Bone marrow (tissue), 2 donors: Measurements from ENCODE around the gene NBDY.
"Not testable (repeated sequence)": the region's sequence is repeated elsewhere in the genome, so short reads cannot be mapped to it uniquely, and the experiment has no call there.

Experiments used
- DNase-seq, 2 donors: peaks; one replicate each; lab custom pipeline; 2025; lab: John Stamatoyannopoulos, UW

Gene NBDY, protein sequence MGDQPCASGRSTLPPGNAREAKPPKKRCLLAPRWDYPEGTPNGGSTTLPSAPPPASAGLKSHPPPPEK

DNA sequence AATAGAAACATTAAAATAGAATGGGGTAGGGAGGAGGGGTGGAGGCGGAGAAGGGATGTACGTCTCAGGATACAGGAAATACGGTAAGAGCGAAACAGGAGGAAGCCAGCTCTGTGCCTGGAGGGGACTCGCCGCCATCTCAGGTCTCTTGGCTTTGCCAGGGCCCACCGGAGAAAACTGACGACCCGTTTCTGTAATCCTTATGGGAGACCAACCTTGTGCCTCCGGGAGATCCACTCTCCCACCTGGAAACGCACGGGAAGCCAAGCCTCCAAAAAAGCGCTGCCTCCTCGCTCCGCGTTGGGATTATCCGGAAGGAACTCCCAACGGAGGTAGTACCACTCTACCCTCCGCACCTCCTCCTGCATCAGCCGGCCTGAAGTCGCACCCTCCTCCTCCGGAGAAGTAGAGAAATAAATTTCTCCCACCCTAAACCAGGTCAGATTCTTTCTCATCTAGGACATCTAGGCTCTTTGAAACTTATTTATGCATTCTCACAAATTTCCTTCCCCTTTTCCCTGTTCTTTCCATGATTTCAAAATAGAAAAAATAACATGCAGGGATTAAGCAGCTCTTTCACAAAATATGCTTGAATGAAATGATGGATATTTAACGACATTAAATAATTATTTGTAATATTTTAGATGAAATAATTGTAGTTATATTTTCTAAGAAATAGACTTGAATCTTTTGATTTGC, at the start of gene NBDY:
TSS of gene NBDY (plus strand) at position 92 of the 699 bp plus-strand sequence. CDS start at position 203, 111 bp downstream.
- DNase-seq, result peak; percentile 1 to 25

DNA sequence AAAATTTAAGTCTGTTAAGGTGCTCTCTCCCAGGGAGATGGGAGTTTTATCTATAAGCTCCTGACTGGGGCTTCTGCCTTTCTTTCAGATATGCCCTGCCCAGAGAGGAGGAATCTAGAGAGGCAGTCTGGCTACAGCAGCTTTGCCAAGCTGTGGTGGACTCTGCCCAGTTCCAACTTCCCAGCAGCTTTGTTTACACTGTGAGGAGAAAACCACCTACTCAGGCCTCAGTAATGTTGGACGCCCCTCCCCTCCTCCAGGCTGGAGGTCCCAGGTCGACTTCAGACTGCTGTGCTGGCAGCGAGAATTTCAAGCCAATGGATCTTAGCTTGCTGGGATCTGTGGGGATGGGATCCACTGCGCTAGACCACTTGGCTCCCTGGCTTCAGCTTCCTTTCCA, 24.5 kb upstream of the NBDY start:
- DNase-seq, result not testable (repeated sequence)

DNA sequence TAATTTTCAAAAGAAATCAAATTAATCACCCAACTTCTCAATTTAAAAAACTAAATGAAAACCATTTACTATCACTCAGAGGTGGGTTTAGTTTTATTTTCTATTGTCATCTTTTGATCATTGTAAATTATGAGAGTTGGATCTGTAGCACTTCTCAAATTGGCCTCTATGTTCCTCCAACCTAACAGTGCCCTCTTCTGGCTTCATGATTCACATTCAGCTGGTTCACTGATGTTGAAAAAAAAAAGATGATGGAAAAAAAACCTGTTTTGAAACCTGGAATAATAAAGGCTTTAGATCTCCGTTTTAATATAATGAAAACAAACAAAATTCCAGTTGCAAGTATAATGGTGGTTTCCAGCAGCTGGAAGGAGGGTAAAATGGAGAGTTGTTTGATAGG, 2.4 kb upstream of the NBDY start:
- DNase-seq, result peak in 1 of 2 donors; percentile 40

DNA sequence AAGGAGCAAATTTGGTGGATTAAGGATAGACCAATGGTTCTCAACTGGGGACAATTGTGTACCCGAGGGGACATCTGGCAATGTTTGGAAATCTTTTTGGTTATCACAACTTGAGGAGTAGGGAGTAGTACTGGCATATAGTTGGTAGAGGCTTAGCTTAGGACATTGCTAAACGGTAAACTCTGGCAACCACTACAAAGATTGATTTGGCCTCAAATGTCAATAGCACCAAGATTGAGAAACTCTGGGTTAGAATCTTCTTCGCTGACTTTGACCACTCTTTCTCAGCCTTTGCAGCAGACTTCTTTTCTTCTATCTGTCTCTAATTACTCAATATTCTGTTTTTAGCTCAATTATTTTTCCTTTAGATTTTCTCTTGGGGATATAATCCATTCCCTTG, 1.5 kb upstream of the NBDY start:
- no peak for DNase-seq

DNA sequence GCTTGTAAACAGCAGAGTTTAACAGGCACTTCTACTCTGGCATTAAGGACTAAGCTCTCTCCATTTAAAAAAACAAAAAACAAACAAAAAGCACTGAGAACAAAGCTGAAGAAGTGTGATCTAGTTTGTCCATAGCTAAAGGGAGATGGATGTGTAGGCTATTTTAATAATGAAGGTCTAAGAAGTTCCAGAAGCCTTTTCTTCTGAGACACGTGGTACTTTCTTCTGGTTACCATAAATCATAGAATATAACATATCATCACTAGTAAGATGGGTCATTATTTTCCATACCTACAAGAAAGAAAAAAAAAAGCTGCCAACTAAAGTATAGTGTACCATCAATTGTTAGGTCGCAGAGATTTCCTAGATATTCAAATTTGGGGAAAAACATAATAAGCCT, 722 bp upstream of the NBDY start:
- no peak for DNase-seq

DNA sequence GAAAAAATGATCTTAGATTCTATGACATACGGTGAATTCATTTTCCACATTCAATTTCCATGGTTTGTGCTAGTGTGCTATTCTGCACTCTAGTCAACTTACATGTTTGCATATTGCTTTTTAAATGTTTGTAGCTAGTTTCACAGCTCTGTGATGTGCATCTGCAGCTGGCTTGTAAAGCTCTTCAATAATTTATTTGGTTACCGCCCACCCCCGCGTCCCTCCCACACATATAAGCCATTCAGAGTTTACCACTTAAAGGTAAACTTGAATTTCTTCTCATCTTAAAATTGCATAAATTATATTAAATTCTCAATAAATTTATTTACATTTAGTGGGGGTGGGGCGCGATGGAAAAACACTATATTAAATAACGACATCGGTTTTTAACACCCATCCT, 291 bp upstream of the NBDY start:
- DNase-seq, result no peak

DNA sequence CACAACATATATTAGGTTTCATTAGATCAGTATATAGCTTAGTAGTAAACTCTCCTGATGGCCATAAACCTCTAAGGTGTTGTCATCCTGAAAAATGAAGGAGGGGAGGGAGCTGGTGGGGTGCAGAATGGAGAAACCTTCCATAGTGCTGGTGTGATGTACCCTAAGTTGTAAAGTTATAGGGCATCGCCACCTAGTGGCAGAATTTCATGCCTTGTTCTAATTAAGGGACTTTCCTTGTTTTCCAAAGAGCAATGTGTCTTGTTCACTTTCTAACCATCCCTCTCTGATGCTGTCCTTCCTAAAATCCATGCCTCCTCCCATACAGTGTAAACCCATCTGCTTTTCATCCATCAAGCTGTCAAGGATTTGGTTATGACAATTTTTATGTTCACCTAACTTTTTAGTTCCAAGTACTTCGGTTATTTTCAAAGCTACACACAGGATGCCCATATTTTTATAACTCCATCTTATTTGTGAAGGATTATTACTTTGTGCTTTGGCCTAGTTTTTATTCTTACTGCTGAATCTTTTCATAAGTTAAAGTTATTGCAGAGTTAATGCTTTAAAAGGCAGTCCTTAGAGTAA, 4.5 kb downstream of the NBDY start:
- DNase-seq, result no peak

DNA sequence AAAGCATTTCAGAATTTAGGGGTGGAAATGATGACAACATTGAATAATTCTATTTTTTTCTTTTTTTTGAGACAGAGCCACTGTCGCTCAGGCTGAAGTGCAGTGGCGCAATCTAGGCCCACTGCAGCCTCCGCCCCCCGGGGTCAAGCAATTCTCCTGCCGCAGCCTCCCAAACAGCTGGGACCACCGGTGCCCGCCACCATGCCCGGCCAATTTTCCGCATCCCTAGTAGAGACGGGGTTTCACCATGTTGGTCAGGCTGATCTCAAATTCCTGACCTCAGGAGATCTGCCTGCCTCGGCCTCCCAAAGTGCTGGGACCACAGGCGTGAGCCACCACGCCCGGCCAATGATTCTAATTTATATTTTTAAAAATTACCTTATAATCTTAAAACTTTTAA, 7.2 kb downstream of the NBDY start:
- DNase-seq, result no peak

DNA sequence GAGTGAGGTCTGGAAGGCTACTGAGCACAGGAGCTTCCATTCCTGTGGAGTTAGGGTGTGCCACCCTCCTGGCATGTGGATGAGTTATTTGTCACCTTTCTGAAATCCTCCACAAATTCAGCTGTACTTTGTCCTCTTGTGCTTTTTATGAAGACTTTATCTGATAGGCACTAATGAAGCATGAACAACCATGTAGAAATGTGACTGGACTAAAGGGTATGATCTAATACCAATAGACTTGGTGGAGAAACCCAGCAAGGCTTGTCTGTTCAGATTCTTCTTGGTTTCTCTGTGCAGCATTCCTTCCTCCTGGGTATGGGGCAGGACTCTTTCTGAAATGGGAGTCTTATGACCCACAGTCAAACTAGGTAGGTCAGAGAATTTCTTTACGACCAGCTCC, 9.6 kb downstream of the NBDY start:
- DNase-seq, result no peak

DNA sequence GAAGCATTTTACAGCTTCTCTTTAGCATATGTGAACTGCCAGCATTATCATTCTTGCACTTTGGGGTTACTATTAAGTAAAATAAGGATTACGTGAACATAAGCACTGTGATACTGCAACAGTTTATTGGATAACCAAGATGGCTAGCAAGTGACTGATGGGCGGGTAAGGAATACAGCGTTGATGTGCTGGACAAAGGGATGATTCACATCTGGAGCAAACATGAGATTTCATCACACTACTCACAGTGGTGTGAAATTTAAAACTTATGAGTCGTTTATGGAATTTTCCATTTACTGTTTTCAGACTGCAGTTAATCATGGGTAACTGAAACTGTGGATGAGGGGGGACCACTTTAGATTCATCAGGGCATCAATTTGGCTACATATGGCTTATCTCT, 16.0 kb downstream of the NBDY start:
- DNase-seq, result no peak

DNA sequence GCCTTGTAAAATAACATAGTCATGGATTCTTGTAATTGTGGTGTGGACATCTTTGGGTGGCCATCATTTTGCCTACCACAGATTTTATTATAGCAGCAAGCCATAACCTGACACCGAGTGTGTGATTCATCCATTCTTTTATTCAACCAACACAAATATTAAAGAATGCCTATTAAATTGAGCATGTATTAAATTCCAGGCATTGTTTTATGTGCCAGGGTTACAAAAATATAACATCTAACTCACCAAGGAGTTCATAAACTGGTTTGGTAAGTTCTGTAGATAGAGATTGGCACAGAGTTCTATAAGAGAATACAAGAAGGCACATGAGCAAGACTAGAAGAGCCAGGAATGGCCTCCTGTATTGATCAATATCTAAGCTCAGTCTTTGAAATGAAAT, 18.0 kb downstream of the NBDY start:
- DNase-seq, result no peak

DNA sequence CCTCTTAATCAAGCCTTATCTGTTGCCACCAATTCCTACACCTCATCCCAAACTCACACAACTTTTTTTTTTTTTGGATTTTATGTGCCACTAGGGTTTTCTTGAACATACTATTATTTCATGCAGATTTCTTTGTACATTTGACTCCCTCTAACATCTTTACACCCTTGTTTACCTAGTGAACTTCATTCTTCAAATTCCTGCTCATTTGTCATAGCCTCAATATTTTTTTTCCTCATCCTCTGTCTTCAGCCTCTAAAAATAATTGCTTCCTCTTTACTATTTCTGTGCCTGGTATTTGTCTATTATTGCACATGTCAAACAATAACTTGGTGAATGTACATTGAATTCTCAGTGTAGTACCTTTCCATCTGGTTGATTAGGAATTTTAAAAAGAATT, 22.0 kb downstream of the NBDY start:
- DNase-seq, result no peak

DNA sequence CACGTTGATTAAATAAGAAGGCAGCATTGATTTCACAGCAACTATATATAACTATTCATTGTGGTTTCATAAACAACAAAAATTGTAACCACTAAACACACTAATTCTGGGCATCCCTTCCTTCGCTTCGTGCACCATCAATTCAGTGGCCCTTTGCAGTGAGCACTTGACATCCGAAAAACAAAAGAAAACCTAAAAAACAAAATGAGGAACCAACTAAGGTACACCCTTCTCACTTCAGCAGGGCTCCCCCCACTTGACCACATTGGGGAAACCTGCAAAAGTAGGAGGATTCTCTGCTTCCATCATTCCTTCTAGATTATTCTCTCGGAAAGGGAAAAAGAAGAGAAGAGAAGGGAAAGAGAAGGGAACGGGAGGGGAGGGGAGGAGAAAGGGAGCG, 28.3 kb downstream of the NBDY start:
- no peak for DNase-seq

DNA sequence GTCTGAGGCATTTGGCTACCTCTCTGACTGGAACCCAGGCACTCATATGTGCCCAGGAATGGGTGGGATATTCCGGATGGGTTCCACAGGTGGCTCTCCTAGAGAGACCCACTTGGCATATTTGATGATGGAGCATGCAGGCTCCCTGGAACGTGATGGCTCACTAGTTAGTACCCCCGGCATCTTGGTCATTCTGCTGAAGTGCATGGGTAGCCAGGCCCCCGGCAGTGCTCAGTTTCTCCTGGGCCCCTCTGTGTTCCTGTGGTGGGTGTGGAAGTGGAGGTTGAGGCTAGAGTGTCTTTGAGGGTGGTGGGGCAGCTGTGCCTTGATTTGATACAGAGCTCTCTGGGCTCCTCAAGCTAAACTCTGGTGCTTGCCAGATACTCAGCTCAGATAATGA, 29.4 kb downstream of the NBDY start:
- no peak for DNase-seq

DNA sequence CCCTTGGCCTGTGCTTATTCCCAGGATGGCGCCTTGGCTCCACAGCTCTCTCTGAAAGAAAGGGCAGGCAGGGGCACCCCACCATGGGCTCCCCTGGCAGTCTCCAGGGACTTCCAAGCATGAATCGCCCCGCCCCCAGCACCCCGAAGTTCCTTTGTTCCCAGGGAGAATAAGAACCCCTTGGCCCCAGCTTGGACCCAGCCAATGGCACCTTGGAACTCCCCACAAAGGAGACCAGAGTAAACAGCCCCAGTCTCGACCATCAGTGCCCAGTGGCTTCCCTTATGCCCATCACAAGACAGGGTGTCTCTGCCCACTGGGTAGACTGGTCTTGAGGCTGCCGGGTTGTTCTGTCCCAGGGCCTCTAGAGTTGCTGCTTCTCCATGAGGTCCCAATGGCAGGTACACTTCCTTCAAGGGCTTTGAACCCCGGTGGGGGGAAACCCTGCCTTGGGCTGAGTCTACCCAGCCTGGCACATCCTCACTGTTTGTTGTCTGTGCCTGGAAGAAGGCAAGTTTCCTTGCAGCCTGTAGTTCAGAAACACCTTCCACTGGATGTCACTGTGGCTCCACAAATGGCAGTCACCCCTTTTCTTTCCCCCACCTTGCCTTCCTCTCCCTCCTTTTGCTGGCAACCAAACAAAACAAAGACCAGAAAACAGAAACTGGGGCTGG, 30.8 kb downstream of the NBDY start:
- DNase-seq, result no peak

DNA sequence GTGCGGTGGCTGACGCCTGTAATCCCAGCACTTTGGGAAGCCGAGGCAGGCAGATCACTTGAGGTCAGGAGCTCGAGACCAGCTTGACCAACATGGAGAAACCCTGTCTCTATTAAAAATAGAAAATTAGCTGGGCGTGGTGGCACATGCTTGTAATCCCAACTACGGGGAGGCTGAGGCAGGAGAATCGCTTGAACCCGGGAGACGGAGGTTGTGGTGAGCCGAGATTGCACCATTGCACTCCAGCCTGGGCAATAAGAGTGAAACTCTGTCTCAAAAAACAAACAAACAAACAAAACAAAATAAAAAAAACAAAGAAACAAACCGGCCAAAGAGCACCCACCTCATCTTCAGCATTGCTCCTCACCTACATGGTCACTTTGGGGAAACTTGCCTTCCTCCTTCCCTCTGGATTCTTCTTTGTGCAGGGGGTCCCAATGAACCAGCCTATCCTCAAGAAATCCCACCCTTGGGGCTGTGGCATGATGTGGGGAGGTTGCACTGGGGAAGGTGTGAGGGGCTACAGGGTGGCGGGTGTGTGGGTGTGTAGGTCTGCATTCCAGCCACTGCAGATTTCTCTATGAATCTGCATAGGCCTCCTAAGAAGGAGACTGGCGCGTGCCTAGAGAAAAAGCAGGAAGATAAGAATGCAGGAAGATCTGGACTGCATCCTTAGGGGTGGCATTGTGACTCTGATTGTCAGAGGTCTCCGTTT, 31.5 kb downstream of the NBDY start:
- DNase-seq, result not testable (repeated sequence)

DNA sequence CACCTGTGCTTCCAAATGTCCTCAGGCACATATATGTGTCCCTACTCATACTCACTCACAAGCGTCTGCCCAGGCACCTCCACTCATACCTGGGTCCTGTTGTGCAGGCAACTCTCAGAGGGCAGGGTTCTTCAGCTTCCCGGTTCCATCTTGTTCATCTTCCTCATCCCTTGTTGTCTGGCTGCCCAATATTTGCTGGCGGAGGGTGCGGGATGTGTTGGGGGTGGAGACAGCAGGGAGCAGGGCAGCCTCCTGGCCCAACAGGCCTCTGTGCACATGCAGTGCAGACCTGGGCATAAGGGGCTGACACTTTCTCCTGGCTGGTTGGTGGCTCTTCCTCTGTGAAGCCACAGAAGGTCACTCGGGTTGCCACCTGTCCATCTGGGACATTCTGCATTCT, 32.1 kb downstream of the NBDY start:
- no peak for DNase-seq

DNA sequence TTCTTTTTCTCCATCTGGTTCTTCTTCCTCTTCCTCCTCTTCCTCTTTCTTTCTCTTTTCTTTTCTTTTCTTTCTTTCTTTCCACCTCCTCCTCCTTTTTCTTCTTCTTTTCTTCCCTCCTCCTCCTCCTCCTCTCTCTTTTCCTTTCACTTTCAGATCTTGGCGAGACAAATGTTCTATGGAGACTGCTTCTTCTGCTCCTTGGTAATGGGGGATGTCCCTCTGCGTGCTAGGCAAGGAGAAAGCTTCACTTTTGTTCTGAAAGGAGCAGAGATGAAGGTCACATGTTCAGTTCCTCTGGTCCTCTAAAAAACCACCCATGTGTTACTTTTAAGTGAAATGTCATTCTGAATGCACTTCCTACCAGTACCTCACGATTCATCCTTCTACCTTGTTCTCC, 33.2 kb downstream of the NBDY start:
- DNase-seq, result no peak

DNA sequence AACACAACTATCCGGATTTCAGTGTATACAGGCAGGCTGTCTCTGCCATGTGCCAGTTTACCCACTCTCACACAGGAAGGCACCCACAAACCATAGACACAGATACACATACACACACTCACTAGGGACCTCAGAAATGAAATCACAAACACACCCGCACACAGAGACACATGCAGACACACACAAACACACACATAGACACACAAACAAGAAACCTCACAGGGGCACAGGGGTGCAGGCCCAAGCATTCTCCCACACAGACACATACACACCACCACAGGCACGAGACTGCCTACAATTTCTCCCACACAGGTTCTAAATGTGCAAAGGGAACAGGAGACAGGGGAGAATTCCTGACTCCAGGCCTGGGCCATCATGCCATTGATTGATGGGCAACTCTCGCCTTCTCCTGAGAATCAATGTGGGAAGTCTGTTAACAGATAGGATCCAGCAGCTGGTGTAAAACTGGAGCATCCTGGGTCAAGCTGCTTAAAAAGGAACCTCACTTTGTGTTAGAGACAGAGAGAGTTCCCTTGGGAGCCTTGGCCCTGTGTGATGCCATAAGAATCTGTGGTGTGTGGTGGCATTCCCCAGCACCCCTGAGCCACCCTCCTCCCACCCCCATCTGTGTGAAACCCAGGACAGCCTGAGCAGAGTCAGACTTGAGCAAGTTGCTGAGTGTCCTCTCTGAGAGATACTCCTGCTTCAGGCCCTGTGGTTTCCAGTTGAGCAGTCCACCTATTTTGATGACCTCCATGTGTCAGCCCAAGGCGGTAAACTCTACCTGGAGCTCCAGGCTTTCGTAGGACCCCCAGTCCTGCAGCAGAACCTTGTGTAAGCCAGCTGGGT, 33.9 kb downstream of the NBDY start:
- no peak for DNase-seq

DNA sequence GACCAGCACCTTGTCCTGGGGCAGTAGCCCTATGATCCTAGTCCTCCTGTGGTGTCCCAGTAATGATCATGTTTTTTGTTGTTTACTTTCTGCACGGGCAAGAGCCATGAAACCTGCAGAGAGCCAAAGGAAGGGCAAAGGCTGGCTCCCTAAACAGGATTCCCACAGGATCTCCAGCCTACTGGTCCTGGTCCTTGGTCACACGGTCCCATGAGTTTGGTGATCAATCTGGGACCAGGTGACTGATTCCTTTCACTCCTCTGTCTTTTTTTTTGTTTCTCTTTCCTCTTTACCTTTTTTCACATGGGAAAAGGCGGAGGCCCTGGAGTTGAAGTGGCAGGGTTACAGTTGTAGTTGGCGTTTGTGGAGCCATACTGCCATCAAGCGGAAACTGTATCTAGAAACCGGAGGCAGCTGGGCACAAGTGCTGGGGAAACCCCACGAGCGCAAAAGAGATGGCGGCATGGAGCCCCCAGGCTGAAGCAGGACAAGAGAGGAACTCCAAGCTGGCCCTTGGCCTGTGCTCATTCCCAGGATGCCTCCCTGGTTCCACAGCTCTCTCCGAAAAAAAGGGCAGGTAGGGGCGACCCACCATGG, 34.6 kb downstream of the NBDY start:
- DNase-seq, result no peak
